ENCODE measurements around the gene FIS1.
"Not testable (repeated sequence)": the region's sequence is repeated elsewhere in the genome, so short reads cannot be mapped to it uniquely, and the experiment has no call there.

The FIS1 gene

DNA sequence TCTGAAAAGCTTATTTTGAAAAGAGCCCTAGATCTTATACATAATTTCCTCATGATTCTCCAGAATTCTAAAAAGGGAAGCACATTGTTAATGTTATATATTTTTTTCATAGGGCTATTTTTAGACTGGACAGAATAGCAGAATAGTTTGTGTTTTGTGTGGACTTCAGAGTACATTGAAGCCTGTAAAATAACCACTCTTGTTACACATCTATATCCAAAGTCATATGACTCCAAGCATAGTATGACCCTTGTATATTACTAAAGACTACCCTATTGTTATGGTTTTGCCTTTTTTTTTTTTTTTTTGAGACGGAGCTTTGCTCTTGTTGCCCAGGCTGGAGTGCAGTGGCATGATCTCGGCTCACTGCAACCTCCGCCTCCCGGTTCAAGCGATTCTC lies 26.1 kb upstream of the FIS1 start:
- ATAC-seq, result no peak
- no peak for DNase-seq
- no peak overlapping the region for H3K27ac Mint-ChIP-seq
- H3K27me3 Mint-ChIP-seq, result no peaks in the 10 kb centered on the region
- H3K9me3 Mint-ChIP-seq, result no peaks in the 10 kb centered on the region
- no peak overlapping the region for H3K4me3 Mint-ChIP-seq
- H3K4me1 Mint-ChIP-seq, result no peaks in the 10 kb centered on the region

DNA sequence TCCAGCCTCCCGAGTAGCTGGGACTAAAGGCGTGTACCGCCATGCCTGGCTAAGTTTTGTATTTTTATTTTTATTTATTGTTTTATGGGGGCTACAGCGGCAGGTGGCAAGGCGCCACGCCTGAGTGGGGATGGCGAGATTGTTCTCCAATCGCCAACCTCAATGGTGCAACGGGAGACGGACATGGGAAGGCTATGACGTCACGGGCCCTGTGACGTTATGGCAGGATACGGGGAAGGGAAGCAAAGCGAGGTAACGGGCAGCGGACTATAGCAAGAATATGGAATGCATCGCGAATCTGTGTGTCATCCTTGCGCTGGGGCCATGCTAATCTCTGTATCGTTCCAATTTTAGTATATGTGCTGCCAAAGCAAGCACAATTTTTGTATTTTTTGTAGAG lies 24.8 kb upstream of the FIS1 start:
- Mint-ChIP-seq H3K4me3 (no peak overlapping the region), H3K27ac (no peak overlapping the region), H3K4me1 (no peaks in the 10 kb centered on the region), H3K9me3 (no peaks in the 10 kb centered on the region), H3K27me3 (no peaks in the 10 kb centered on the region)
- DNase-seq (no peak), ATAC-seq (no peak)

DNA sequence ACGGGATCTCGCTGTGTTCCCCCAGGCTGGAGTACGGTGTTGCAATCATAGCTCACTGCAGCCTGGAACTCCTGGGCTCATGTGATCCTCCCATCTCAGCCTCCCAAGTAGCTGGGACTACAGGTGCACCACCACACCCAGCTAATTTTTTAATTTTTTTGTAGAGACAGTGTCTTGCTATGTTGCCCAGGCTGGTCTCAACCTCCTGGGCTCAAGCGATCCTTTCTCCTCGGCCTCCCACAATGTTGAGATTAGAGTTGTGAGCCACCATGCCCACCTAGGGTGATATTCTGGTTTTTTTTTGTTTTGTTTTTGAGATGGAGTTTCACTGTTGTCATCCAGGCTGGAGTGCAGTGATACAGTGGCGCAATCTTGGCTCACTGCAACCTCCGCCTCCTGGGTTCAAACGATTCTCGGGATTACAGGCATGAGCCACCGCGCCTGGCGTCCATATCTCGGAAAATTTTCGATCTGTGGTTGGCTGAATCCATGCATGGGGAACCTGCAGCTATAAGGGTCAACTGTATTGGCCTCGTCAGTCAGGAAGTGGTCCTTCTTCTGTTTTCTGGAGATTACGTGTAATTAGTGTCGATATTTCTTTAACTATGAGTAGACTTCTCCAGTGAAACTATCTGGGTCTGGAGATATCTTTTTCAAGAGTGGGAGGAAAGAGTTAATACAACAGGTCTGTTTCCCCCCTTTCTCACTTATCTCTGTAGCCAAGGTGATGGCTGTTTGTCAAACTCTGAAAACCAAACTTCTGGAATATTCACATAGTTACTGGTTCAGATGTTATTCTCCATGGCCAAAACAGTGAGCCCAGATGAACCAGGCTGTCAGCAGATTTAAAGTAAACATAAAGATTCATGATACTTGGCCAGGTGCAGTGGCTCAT lies 21.0 kb upstream of the FIS1 start:
- H3K27ac Mint-ChIP-seq, result no peak overlapping the region
- DNase-seq, result no peak
- no peak for ATAC-seq
- no peaks in the 10 kb centered on the region for H3K9me3 Mint-ChIP-seq
- no peak overlapping the region for H3K4me3 Mint-ChIP-seq
- peaks cover 6% of the 10 kb centered on the region for H3K4me1 Mint-ChIP-seq
- H3K27me3 Mint-ChIP-seq, result no peaks in the 10 kb centered on the region

DNA sequence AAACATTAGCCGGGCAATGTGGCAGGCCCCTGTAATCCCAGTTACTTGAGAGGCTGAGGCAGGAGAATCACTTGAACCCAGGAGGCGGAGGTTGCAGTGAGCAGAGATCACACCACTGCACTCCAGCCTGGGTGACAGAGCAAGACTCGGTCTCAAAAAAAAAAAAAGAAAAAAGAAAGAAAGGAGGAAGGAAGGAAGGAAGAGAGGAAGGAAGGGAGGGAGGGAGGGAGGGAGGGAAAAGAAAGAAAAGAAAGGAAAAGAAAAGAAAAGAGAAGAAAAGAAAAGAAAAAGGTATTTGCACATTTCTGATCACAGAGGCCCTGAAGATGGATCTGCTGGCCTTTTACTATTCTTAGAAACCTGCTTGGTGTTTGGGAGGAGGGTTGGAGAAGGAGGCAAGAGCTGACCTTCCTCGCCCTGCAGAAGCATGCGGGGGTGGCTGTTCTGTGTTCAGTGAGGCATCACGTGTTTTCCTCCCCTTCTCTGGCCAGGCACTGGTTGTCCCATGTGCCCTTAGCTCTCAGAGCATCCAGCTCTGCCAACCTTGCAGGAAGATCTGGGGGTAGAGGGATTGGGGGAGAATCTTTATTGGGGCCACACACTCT lies 19.3 kb upstream of the FIS1 start:
- H3K9me3 Mint-ChIP-seq, H3K27me3 Mint-ChIP-seq, H3K4me1 Mint-ChIP-seq, ATAC-seq, H3K27ac Mint-ChIP-seq, H3K4me3 Mint-ChIP-seq, DNase-seq: not testable (repeated sequence)

DNA sequence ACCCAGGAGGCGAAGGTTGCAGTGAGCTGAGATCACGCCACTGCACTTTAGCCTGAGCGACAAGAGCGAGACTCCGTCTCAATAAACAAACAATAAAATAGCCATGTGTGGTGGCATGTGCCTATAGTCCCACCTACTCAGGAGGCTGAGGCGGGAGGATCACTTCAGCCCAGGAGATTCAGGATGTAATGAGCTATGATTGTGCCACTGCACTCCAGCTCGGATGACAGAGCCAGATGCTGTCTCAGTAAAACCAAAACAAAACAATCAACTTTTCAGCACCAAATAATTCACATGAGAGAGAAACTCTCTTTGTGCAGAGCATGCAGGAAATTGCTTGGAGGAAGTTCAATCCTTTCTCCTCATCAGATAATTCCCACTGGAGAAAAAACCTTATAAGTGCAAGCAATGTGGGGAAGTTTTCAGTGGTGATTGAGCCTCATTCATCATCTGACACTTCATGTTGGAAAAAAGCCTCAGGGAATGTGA lies 13.4 kb upstream of the FIS1 start:
- no peaks in the 10 kb centered on the region for H3K9me3 Mint-ChIP-seq

DNA sequence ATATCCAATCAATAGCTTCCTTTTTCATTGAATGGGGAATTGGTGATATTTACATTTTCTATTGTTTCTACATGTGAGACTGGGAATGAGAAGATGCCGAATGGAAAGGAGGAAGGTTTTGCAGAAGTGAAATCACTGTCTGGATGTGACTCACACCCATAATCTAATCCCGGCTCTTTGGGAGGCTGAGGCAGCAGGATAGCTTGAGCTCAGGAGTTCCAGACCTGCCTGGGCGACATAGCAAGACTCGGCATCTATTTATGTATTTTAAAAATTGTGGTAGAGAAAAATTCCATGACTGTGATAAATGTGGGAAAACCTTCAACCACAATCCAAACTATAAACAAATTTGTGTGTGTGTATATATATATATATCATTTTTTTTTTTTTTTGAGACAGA lies 10.9 kb upstream of the FIS1 start:
- DNase-seq (no peak), ATAC-seq (no peak)
- Mint-ChIP-seq H3K4me1 (peaks cover 22% of the 10 kb centered on the region), H3K9me3 (no peaks in the 10 kb centered on the region), H3K4me3 (no peak overlapping the region), H3K27me3 (no peaks in the 10 kb centered on the region), H3K27ac (no peak overlapping the region)

More for the DNA sequence above, 13.4 kb upstream of the FIS1 start:
- no peak for ATAC-seq
- Mint-ChIP-seq H3K4me1 (no peaks in the 10 kb centered on the region), H3K27ac (no peak overlapping the region), H3K27me3 (no peaks in the 10 kb centered on the region), H3K4me3 (no peak overlapping the region)
- DNase-seq, result no peak

DNA sequence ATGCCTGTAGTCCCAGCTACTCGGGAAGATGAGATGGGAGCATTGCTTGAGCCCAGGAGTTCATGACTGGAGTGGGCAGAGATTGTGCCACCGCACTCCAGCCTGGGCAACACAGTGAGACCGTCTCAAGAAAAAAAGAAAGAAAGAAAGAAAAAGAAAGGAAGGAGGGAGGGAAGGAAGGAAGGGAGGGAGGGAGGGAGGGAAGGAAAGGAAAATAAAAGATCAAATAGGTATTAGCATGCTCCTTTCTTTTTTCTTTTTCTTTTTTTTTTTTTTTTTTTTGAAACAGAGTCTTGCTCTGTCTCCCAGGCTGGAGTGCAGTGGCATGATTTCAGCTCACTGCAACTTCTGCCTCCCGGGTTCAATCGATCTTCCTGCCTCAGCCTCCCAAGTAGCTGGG lies 8.3 kb upstream of the FIS1 start:
- H3K9me3 Mint-ChIP-seq, H3K27me3 Mint-ChIP-seq, H3K27ac Mint-ChIP-seq, DNase-seq, ATAC-seq: not testable (repeated sequence)
- Mint-ChIP-seq H3K4me1 (peaks cover 36% of the 10 kb centered on the region), H3K4me3 (peak overlapping the region; percentile 8 to 97)

DNA sequence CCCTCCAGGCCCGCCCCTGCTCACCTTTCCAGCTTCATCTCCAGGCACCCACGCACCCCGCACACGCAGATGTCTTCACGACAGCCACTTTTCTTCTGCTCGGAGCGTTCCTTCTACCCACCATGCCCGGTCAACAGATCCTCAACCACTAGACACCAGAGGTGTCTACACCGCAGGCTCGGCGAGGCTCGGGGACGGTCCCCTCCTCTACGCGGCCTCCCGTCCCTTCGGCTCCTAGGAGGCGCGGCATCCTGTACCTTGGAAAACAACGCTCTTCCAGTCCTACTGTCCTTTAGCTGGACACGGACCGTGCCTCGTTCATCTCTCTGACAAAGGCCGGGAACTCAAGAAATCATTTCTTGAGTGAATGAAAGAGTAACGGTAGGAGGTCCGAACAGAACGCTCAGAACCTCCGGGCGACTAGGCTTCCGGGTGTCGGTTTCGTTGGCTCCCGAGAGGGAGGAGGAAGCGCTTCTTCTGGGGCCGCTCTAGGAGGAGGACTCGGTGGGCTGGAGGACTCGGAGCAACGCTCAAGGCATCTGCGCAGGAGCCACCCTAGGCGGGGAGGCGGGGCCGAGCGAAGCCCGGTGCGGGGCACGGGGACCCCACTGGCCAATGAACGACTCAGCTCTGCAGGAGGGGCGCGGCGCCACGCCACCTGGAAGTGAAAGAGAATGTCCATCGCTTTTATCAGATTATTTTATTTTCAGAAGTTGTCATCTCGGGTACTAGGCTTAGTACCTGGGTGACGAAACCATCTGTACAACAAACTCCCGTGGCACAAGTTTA lies 7.2 kb upstream of the FIS1 start:
- peak; percentile 98 to 99 for DNase-seq
- peak overlapping the region; percentile 91 to 97 for H3K4me3 Mint-ChIP-seq
- H3K4me1 Mint-ChIP-seq, result peaks cover 47% of the 10 kb centered on the region
- no peaks in the 10 kb centered on the region for H3K9me3 Mint-ChIP-seq
- ATAC-seq, result peak; percentile 100
- peak overlapping the region; percentile 95 to 98 for H3K27ac Mint-ChIP-seq
- H3K27me3 Mint-ChIP-seq, result no peaks in the 10 kb centered on the region

DNA sequence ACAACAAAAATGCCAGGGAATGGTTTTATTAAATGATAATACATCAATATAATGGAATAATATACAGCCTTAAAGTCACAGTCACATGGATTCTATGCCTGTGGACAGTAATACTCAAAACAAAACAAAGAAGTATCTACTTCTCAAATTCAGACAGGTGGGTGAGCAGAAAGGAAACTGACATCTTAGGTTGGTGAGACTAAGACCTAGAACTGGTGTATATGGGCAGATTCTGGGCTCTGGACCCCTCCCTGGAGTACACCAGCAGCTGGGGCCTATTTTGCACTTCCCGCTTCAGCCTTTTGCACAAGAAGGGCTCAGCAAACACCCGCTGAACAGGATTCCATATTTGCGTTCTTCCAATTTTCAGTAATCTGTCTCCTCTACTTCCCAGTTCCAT lies 5.4 kb upstream of the FIS1 start:
- Mint-ChIP-seq H3K9me3 (no peaks in the 10 kb centered on the region), H3K27ac (peak overlapping the region in 1 of 2 donors; percentile 49), H3K27me3 (no peaks in the 10 kb centered on the region), H3K4me3 (peak overlapping the region; percentile 91 to 97), H3K4me1 (peaks cover 54% of the 10 kb centered on the region)
- no peak for DNase-seq
- no peak for ATAC-seq

DNA sequence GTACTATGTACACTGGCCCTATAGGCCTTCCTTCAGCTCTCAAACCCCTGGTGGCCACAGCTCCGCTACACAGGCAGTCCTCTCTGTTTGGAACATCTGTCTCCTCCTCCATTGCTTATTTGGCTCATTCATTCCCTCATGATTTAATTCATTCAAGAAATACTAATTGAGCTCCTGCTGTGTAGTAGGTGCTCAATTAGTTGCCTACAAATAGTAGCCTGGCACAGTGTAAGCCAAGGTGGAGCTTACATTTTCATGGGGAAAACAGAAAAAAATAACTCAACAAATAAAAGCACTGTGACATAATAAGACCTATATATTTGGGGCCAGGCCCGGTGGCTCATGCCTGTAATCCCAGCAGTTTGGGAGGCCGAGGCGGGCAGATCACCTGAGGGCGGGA lies 3.4 kb upstream of the FIS1 start:
- Mint-ChIP-seq H3K9me3 (no peaks in the 10 kb centered on the region), H3K27ac (no peak overlapping the region), H3K4me3 (no peak overlapping the region), H3K27me3 (no peaks in the 10 kb centered on the region), H3K4me1 (peaks cover 74% of the 10 kb centered on the region)
- DNase-seq (no peak), ATAC-seq (no peak)

DNA sequence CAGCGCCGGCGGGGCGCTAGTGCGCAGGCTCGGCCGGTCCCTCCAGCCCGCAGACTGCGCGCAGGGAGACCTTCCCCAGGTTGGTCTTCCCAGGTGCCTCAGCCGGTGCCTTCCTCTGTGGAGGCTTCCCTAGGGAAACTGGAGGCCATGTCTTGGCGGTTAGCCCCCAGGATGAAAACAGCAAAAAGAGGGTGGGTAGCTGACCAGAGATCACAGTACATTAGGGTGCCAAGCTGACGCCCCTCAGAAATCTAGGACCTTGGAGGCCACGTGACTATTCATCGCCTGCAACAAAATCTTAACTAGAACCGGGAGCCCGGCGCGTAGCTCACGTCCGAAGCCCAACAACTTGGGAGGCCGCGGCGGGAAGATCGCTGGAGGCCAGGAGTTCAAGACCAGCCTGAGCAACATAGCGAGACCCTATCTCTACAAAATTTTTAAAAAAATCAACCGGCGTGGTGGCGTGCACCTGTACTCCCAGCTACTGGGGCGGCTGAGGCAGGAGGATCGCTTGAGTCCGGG lies 327 bp upstream of the FIS1 start:
- H3K4me1 Mint-ChIP-seq, result peaks cover 57% of the 10 kb centered on the region

DNA sequence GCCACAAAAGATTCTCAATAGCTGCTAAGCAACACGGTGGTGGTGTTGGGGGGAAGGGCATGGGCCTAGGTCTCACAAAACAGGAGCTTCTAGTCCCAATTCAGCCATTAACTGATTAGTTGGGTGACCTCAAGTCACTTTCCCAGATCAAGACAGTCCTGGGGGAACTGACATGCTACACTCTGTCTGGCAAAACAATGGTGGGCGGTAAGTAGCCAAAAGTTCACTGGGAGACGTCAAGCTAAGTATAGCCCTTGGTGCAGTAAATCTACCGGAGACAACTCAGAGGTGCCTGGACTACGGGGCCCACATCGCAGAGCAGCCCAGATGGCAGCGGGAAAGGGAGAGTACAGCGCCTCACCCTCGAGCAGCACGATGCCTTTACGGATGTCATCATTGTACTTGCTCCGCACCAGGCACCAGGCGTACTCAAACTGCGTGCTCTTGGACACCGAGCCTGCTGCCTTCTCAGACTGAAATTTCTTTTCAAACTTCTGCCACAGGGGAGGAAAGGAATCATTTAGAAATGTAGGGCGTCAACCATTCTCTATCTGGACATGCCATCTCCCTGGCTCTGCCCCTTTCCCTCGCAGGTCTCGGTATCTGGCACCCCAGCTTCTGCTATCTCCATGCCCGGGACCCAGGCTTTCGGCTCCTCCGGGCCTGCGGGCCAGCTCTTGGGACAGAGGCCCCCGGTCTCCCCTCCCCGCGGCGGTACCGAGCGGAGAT lies 1.1 kb downstream of the FIS1 start:
- H3K27me3 Mint-ChIP-seq, result no peaks in the 10 kb centered on the region
- H3K4me3 Mint-ChIP-seq, result peak overlapping the region; percentile 98
- DNase-seq (no peak), ATAC-seq (no peak)
- H3K9me3 Mint-ChIP-seq, result no peaks in the 10 kb centered on the region
- H3K4me1 Mint-ChIP-seq, result peaks cover 55% of the 10 kb centered on the region
- H3K27ac Mint-ChIP-seq, result peak overlapping the region; percentile 98 to 99

More for the DNA sequence above, 327 bp upstream of the FIS1 start:
- DNase-seq (no peak), ATAC-seq (peak; percentile 0)
- Mint-ChIP-seq H3K27ac (peak overlapping the region in 1 of 2 donors; percentile 99), H3K27me3 (no peaks in the 10 kb centered on the region), H3K9me3 (no peaks in the 10 kb centered on the region), H3K4me3 (peak overlapping the region; percentile 98)

DNA sequence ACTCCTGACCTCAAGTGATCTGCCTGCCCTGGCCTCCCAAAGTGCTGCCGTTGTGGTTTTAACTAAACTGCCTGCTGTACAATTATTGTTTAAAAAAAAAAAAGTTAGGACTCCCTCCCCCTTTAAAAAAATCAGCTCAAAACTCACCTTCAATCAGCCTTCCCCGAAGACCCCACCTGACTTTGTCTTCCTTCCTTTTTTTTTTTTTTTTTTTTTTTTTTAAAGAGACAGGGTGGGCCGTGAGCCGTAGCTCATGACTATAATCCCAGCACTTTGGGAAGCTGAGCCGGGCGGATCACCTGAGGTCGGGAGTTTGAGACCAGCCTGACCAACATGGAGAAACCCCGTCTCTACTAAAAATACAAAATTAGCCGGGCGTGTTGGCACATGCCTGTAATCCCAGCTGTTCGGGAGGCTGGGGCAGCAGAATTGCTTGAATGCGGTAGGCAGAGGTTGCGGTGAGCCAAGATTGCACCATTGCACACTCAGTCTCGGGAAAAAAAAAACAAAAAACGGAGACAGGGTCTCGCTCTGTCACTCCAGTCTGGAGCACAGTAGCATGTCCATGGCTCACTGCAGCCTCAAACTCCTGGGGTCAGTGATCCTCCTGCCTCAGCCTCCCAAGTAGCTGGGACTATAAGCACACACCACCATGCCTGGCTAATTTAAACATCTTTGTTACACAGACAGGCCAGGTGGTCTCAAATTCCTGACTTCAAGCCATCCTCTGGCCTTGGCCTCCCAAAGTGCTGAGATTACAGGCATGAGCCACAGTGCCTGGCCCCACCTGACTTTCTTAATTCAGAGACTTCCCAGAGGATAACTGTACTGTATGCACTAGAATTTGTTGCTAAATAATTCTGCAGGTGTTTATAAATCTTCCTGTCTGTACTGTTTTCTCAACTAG lies 3.2 kb downstream of the FIS1 start:
- no peaks in the 10 kb centered on the region for H3K27me3 Mint-ChIP-seq
- H3K4me1 Mint-ChIP-seq, result peaks cover 43% of the 10 kb centered on the region
- peak overlapping the region in 1 of 2 donors; percentile 65 for H3K27ac Mint-ChIP-seq
- DNase-seq (no peak), ATAC-seq (no peak)
- H3K9me3 Mint-ChIP-seq, result no peaks in the 10 kb centered on the region
- no peak overlapping the region for H3K4me3 Mint-ChIP-seq

DNA sequence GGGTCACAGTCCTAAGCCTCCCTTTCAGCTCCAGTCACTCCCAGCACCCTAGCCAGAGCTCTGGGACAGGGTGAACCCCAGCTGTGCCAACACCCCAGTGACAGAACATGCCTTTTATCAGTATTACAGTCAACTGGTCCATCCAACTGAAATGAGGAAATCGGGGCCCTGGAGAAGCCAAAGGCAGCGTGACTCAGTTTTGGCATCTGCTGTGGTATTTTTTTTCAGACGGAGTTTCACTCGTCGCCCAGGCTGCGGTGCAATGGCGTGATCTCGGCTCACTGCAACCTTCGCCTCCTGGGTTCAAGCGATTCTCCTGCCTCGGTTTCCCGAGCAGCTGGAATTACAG lies 3.9 kb downstream of the FIS1 start:
- no peak overlapping the region for H3K4me3 Mint-ChIP-seq
- H3K27me3 Mint-ChIP-seq, result no peaks in the 10 kb centered on the region
- ATAC-seq (no peak), DNase-seq (no peak)
- no peaks in the 10 kb centered on the region for H3K9me3 Mint-ChIP-seq
- no peak overlapping the region for H3K27ac Mint-ChIP-seq
- peaks cover 43% of the 10 kb centered on the region for H3K4me1 Mint-ChIP-seq

All from stimulated activated naive CD8-positive, alpha-beta T cell treated with anti-CD3 and anti-CD28 coated beads, Interleukin-15, amount 100 ng/mL, for 72 hours (primary cell).